22Rv1 (cell line): ENCODE measurements around the gene PLB1.

Source experiments
- CTCF ChIP-seq: fragments of 450-650 bp; IDR thresholded peaks from 2 replicates; pipeline ENCODE4 v1.5.1; 2017; ENCODE audit warnings: mild to moderate bottlenecking
- ZFX ChIP-seq: fragments of 450-650 bp; IDR thresholded peaks from 2 replicates; pipeline ENCODE4 v1.6.1; 2017; ENCODE audit warnings: antibody characterized with exemption, borderline replicate concordance

- TF ChIP-seq CTCF (no peak), ZFX (no peak)
Observed at GRCh38 chr2:28636491-28636890, 140.6 kb downstream of the PLB1 start.
